Hypothalamus (tissue), 51 donors: ENCODE results near the gene ELP5.
"Not testable (repeated sequence)": the region's sequence is repeated elsewhere in the genome, so short reads cannot be mapped to it uniquely, and the experiment has no call there.

Experiments used
- DNase-seq, 51 donors: peaks; one replicate each; lab custom pipeline; 2025; lab: John Stamatoyannopoulos, UW

Gene ELP5

DNA sequence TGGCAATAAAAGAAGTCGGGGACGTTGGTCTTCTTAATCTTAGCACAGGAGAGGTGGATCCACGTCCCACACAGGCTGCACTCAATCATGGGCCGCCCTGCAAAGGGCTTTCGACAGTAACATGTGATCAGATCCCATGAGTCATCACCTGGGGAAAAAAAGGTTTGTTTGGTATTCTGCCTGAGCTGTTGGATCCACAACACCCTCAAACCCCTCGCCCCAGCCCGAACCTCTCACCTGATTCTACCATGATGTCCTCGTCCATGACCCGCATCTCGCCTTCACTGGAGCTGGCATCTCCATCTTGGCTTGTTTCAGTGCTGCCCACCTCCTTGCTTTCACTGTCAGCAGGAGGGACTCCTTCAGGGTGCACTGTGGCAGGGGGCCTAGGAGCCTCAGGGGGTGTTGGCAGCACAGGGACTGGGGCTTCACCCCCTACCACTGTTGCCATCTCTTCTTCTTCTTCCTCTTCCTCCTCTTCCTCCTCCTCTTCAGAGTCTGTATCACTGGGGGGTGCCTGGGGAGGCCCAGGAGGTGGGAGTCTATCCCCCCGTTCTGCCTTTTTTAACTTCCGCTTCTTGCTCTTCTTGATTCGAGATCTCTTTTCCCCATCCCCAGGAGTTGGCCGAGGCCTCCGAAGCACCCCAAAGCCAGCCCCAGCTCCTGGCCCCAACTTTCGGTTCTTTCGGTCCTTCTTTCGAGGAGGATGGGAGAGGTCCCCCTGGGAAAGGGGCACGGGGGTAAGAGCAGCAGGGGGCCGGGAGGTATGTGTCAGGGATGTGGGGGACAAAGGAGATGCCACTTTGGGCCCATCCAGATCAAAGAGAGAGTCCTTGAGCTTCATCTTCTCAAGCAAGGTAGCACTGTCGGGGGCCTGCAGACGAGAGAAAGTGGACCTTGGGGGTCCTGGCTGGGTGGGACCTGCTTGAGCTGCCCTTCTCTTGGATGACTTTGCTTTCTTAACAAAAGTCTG is 16.0 kb upstream of the ELP5 start:
- no peak for DNase-seq

DNA sequence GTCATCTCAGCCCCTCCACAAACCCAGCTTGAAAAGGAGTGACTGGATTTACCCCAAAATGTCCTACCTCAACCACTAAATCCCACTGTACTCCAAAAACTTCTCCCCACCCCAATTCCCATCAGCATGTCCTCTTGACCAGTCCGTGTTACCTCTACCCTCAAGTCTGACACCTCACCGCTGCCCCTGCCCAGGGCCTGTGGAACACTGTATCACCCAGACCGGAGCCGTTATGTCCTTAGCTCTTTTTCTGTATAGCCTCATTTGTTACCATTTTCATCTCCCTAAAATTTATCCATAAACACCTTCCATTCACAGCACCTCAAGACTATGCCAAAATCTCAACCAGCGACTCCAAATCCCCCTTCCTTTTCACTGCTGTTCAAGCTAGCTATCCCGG is 15.2 kb upstream of the ELP5 start:
- no peak for DNase-seq

DNA sequence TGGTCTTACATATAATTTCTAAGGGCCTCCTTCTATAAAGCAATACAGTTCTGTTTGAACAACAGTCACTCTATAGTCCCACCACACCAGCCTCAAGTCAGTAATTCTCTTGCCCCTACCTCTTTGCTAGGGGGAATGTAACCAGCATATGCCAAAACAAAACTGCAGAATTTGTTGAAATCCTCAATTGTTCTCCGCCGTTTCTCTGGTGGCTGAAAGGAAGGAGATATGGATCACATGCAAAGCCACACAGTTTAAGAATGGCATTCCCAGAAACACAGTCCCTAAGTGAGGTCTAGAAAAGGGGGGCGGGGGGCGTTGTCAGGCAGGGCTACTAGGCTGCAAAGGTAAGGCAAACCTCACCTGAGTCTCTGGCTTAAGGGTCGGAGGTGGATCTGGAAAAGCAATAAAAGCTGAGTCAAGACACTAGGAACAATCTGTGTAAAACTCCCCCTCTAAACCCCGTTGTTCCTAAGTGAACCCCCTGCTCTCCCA is 14.7 kb upstream of the ELP5 start:
- no peak for DNase-seq

DNA sequence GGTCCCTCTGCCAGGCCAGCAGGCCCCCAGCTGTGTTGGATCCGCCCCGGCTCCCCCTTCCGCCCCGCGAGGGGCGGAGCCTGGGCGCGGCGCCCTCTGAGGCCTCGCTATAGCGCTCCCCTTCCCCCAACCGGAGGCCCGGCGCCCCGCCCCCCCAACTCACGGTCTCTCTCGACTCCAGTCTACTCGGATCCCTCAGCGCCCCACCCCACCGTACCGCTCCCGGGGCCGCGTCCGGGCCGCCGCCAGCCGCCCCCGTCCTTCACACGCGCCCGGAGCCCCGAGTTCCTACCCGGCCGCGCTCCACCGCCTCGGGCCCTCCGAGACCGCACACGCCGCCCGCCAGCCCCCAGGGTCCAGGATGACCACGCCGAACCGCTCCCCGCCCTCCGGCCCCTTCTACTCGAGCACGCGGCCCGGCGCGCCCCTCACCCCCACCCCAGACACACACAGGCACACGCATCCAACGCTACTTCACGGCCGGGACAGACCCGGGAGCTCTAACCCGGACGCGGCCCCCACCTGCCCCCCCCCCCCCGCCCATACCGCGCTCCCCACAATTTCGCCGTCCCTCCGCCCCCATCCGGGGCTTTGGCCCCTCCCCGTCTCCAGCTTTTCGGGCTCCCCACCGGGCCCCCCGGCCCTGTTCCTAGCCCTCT is 14.1 kb upstream of the ELP5 start:
- DNase-seq, result peak in 41 of 51 donors; percentile 19 to 78 (median 52)

DNA sequence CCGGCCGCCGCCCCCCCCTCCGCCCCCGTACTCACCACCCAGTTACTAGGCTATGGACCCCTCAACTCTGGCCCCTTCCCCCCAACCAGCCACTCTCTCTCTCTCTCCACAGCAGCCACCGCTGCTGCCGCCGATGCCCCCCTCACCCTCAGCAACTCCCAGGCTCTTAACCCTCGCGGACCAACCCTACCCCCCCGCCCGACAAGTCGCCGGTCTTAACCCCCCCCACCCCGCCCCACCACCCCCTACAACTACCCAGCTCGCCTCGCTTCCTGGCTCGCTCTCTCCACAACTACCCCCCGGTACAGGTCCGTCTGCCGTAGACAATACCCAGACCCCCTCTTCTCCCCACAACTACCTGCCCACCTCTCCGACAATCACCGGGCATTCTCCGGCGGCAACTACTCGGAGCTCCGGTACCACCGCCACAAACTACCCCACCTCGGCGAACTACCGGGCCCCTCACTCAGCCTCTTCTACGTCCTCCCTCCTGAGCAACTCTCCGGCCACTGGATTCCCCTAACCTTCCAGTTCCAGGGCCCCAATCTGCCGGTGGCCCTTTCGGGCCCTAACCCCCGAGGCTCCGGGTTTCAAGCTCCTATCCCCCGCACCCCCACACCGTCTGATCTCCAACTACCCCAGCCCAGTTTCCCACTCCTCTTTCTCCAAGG is 13.5 kb upstream of the ELP5 start:
- DNase-seq, result peak in 6 of 51 donors; percentile 30 to 61 (median 50)

DNA sequence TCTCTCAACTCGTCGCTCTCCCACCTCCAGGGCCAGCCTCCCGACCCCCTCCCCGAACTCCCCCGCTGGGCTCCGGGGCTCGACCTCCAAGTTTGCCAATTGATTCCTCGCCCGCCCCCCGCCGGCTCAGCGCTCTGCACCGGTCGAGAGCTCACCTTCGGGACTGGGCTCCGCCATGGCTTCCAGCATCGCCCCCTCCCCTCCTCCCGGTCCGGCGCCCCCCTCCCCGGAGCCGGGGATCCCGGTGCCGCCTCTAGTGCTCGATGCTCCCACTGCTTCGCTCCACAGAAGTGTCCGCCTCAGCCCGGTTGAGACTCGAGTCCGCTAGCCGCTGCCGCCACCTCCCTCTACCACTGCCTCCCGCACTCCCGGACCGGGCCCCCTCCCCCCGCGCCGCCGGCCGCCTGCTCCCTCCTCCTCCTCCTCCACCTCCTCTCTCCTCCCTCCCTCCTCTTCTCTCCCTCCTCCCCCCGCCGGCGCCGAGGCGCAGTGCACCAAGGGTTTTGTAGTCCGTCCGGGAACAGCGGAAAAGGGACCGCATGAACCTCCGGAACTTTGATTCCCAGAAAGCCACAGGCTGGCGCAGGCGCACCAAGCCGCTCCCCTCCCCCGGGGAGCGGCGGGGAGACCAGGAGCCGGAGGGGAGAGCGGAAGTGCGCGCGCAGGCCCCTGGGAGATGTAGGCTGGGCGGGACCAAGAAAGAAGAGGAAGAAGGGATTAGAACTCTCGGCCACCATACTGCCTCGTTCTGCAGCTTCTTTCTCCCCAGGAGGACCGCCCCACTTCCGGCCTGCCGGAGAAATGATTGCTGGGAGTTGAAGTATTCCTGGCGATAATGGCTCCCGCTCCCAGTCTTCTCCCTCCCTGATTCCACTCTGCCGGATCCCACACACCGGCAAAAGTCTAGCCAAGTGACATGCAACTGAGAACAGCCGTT is 12.7 kb upstream of the ELP5 start, which contains the start of gene PHF23:
PHF23 (minus strand) TSS at position 367 of the 937 bp plus-strand sequence; CDS start at position 189, 178 bp downstream.
- DNase-seq, result peak; percentile 86 to 100 (median 99)

DNA sequence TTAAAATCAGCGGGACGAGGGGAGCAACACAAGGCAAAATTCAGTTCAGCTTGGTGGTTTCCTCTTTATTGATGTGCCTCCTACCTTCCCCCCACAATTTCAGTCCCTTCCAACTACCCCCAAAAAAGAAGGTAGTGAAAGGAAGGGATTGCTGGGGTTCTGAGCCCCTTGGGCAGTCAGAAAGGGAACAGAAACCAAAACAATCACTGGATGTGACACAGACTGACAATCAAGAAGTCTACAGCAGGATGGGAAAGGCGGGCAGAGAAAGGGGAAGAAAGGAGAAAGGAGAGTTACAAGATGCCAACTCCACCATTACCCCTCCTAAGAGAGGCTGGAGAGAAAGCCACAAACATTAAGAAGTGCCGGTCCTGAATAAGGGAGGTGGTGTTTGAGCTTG is 11.6 kb upstream of the ELP5 start:
- DNase-seq, result no peak

DNA sequence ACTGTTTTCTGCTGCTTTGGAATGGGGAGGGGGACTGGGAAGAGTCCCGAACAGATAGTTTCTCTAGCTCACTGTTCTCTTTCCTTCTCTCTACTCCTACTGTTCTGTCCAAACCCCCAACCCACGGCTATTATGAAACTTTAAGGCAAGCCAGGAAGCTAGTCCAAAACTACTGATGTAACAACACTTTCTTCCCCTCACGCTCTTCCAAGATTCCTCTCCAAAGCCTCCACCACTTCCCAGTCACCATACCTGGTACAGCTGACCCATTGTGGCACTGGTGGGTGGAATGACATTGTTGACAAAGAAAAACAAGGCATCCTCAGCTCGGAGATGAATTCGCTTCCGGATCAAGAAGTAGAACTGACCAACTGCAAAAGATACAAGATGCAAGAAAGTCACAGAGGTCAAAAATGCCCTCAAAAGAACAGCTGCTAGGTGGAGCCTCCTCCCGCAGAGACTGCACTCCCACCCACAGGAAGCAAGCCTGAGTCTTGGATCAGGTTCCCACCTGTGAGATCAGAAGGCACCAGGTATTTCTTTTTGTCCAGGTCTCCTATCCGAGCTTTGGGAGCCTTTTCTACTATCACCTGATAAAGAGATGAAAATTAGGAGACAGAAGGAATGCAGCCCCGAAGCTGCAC is 10.8 kb upstream of the ELP5 start:
- no peak for DNase-seq

DNA sequence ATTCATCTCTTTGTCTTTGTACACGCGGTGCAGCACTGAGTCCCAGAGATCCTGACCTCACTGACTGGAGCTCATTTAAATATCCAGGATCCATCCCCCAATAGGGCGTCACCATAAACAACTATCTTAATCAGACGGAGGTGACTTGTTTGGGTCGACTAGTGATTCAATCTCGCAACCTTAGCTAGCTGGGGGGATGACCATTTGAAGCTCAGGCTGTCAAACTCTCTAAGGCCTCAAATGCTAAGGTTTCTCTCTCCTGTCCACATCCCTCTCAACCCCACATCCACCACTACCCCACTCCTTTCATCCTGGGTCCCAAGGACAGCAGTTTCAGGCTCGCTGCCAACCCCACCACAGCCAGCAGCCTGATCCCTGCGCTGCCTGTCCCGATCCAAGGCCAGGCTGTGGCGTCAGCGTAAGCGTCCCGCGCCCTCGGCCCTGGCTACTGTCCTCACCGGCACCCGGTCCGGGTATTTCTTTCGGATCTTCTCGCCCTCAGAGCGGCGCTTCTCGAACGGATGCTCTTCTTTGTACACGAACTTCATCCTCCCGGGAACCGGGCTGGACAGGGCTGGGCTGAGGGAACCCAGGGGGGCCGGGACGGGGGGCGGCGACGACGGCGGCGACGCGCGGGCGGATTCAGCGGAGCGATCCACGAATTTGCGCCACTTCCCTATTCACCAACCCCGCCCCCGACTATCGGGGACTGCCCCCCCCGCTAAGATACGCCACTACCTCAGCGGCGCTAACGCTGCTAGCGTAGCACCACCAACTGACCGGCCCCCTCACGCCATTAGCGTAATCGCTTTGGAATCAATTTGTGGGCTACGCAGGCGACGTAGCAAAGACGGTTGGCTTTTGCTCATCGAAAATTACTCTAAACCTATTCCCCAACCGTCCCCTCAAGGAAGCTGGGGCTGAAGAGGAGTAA is 10.0 kb upstream of the ELP5 start, which contains the start of gene GABARAP:
GABARAP (minus strand) TSS at position 667 of the 934 bp plus-strand sequence; CDS start at position 548, 119 bp downstream.
- DNase-seq, result peak; percentile 67 to 98 (median 90)

DNA sequence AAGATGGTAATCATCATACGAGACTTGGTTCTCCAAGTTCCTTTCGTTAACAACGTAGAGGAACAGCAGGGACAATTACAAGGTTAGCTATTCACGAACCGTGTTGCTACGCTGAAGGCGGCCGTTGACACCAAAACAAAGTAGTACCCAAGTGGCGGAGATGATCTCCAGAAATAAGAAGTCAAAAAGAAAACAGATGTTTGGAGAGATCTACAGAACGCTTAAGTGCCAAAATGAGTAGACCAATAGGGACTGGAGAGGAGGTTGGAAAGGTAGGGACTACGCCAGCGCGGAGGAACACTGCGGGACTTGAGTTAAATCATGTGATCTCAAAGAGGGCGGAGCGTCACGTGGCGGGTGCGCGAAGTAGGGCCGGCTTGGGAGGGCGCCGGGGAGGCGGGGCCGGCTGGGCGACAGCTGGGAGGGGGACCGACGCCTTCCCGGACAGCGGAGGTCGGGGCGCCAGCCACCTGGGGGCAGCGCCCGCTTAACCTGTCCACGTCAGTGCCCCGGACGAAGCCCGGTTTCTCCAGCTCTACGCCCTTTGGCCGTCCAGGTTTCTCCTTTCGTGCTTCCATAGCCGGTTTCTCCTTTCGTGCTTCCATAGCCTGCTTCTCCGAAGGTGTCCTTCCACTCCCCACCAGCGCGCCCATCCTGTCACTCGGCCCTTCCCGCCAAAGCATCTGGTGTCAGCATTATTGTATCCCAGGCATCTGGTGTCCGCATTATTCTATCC is 9.1 kb upstream of the ELP5 start:
- DNase-seq, result peak; percentile 63 to 98 (median 89)

DNA sequence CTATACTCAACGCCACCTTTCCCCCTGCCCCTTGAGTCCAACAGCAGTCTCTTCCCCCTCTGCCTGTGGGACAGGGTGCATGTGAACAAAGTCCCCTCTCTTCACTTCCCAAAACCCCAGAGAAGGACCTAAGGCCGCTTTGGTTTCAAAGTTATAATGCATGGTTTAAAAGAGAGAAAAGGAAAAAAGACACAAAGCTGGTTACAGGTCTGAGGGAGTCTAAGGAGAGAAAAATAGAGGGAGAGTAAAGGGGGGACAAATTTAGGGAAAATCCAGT is 8.6 kb upstream of the ELP5 start:
- DNase-seq, result no peak

DNA sequence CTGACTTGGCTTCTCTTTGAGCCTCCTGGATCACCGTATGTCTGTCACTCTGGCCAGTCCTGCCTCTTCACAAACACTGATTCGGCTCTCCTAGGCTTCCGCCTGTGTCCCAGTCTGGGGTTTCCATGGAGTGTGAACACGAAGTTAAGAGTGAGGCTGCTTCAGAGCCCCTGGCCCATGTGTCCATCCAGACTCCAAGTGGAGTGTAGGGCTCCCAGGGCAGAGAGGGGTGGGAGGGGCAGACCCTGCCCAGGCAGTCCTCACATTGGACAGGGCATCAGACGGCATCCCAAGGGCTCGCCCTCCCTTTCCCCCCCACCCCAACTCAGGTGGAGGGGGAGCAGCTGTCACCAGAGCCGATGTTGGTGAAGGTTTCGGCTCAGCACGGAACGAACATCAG is 8.2 kb upstream of the ELP5 start:
- DNase-seq, result not testable (repeated sequence)

DNA sequence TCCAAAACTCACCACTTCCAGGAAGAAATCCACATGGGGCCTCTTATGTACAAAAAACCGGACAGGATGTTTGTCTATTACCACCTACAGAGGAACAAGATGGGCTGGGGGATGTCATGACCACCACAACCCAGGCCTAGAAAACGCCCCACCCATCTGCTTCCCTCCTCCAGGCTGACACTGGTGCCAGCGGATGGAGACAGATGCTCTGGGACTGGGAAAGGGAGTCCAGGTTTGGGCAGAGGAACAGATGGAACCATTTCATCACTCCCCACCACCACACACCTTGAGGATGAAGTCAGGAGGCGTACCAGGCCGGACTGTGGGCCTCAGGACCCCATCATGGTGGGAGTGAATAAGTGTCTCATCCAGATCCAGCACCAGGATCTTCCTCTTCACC is 5.2 kb upstream of the ELP5 start:
- no peak for DNase-seq

DNA sequence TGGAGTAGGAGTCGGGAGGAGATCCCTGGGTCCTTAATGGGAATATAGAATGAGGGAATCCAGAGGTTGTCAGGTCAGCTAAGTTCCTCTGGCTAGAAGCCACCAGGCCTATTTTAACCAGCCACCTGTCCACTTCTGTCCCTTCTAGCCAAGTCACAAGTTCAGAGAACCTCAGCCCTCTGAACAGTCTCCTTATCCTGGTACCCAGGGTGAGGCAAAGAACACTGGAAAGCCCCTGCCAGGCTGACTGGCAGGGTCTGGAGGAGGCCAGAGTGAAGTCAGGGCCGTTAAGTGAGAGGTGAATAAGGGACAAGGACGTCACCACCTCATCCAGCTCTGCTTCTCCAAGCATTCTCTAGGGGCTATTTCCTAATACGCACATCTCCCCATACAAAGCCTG is 3.2 kb upstream of the ELP5 start:
- DNase-seq, result no peak

DNA sequence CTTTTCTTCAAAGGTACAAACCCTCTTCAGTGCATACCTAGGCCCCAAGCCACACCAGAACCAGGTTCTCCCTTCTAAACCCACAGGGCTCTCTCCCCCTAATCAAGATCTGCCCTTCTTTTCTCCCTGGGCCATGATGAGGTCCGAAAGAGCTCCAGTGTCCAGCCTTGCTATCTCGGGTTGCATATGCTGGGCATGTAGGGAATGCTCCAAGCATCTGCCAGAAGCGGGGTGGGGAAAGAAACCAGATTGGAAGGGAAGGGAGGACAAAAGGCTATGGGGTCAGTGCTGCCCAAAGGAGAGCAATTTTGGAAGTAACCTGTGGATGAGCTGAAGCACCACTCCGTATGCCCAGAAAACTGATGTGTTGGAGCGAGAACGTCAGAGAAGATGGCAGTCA is 2.8 kb upstream of the ELP5 start:
- DNase-seq, result no peak

DNA sequence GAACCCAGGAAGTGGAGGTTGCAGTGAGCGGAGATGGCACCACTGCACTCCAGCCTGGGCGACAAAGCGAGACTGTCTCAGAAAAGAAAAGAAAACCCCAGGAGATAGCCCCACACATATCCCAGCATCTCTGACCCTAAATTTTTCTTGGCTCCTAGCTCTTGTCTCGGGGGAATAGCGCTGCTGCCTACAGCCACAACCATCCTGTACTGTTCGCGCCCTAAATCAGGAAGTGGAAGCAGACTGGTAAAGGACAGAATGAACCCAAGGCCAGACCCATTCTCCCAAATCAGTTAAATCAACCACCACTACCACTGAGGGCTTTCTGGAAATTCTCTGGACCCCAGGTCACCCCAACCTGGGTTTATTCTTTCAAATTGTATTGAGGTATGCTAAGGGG is 2.2 kb upstream of the ELP5 start:
- no peak for DNase-seq
